Activated T-helper 2 cell treated with anti-CD3 and anti-CD28 coated beads, Interferon-gamma antibody, Interleukin-2, Interleukin-4, amounts not matched to agents 10 μg/mL and 5 μg/mL and 100 μg/mL, durations not matched to agents 14 hours and 24 hours and 36 hours (primary cell): ENCODE results near the gene TRAPPC12. TPM values are rescaled to one million over a fixed set of nuclear protein-coding genes. Genes with fewer than 3 reads are reported as not detected.
"Not testable (repeated sequence)": the region's sequence is repeated elsewhere in the genome, so short reads cannot be mapped to it uniquely, and the experiment has no call there.

Experiments used
- DNase-seq: peaks from one replicate; pipeline ENCODE4 v3.0.0; 2021; ENCODE audit warnings: low spot score
- H3K27ac Mint-ChIP-seq: one replicate; pipeline ENCODE4 v1.8.0; 2021; ENCODE audit warnings: mixed read lengths
- H3K27me3 Mint-ChIP-seq: one replicate; pipeline ENCODE4 v1.8.0; 2021; ENCODE audit warnings: low read depth, mixed read lengths
- H3K36me3 Mint-ChIP-seq: one replicate; pipeline ENCODE4 v1.8.0; 2021; ENCODE audit warnings: low read depth, mixed read lengths
- H3K4me1 Mint-ChIP-seq: one replicate; pipeline ENCODE4 v1.8.0; 2021; ENCODE audit warnings: low read depth, mixed read lengths
- H3K4me3 Mint-ChIP-seq: one replicate; pipeline ENCODE4 v1.8.0; 2021; ENCODE audit warnings: low read depth, mild to moderate bottlenecking, moderate library complexity, mixed read lengths
- H3K9me3 Mint-ChIP-seq: one replicate; pipeline ENCODE4 v1.8.0; 2021; ENCODE audit warnings: mixed read lengths
- intact Hi-C: fragments of 100-400 bp; cut with micrococcal nuclease; formaldehyde crosslinking; loops from one replicate; pipeline ENCODE4 v1.15.1; 2023
- total RNA-seq: library from RNA; stranded (reverse); gene quantifications from 2 replicates; pipeline ENCODE4 v1.2.3, GENCODE V29; 2022

TRAPPC12 gene
- total RNA-seq, 1 donor from 2014 or later: 84.6 TPM

GRCh38 chr2:3487028-3487425 is 107.5 kb downstream of the TRAPPC12 start:
- H3K36me3 Mint-ChIP-seq: no peaks in the 10 kb centered on the region
- no peaks in the 10 kb centered on the region for H3K4me1 Mint-ChIP-seq
- intact Hi-C loops: no loop called here
- no peak overlapping the region for H3K4me3 Mint-ChIP-seq
- H3K27me3 Mint-ChIP-seq: no peaks in the 10 kb centered on the region
- DNase-seq: no peak
- H3K27ac Mint-ChIP-seq: no peak overlapping the region
- no peaks in the 10 kb centered on the region for H3K9me3 Mint-ChIP-seq

- no peak for DNase-seq
- no peaks in the 10 kb centered on the region for H3K36me3 Mint-ChIP-seq
- no peaks in the 10 kb centered on the region for H3K4me1 Mint-ChIP-seq
- H3K4me3 Mint-ChIP-seq: no peak overlapping the region
- no peaks in the 10 kb centered on the region for H3K27me3 Mint-ChIP-seq
- intact Hi-C loops: no loop called here
- H3K9me3 Mint-ChIP-seq: no peaks in the 10 kb centered on the region
- H3K27ac Mint-ChIP-seq: no peak overlapping the region
These were observed 107.9 kb downstream of the TRAPPC12 start for GRCh38 chr2:3487432-3487831.

- intact Hi-C loops: no loop called here
- Mint-ChIP-seq H3K36me3 (no peaks in the 10 kb centered on the region), H3K27me3 (no peaks in the 10 kb centered on the region), H3K4me3 (no peak overlapping the region), H3K4me1 (no peaks in the 10 kb centered on the region), H3K27ac (no peak overlapping the region), H3K9me3 (no peaks in the 10 kb centered on the region)
- no peak for DNase-seq
These were observed 108.6 kb downstream of the TRAPPC12 start for GRCh38 chr2:3488061-3488531.

- H3K9me3 Mint-ChIP-seq: no peaks in the 10 kb centered on the region
- intact Hi-C loops: no loop called here
- no peak overlapping the region for H3K4me3 Mint-ChIP-seq
- no peak overlapping the region for H3K27ac Mint-ChIP-seq
- DNase-seq: no peak
- no peaks in the 10 kb centered on the region for H3K27me3 Mint-ChIP-seq
- H3K36me3 Mint-ChIP-seq: no peaks in the 10 kb centered on the region
- no peaks in the 10 kb centered on the region for H3K4me1 Mint-ChIP-seq
These were observed 109.6 kb downstream of the TRAPPC12 start for GRCh38 chr2:3488855-3489763.

GRCh38 chr2:3489764-3490115 is 110.2 kb downstream of the TRAPPC12 start:
- Mint-ChIP-seq H3K4me1 (no peaks in the 10 kb centered on the region), H3K27ac (no peak overlapping the region), H3K4me3 (no peak overlapping the region), H3K9me3 (no peaks in the 10 kb centered on the region), H3K27me3 (no peaks in the 10 kb centered on the region), H3K36me3 (no peaks in the 10 kb centered on the region)
- intact Hi-C loops: no loop called here
- DNase-seq: no peak

DNA sequence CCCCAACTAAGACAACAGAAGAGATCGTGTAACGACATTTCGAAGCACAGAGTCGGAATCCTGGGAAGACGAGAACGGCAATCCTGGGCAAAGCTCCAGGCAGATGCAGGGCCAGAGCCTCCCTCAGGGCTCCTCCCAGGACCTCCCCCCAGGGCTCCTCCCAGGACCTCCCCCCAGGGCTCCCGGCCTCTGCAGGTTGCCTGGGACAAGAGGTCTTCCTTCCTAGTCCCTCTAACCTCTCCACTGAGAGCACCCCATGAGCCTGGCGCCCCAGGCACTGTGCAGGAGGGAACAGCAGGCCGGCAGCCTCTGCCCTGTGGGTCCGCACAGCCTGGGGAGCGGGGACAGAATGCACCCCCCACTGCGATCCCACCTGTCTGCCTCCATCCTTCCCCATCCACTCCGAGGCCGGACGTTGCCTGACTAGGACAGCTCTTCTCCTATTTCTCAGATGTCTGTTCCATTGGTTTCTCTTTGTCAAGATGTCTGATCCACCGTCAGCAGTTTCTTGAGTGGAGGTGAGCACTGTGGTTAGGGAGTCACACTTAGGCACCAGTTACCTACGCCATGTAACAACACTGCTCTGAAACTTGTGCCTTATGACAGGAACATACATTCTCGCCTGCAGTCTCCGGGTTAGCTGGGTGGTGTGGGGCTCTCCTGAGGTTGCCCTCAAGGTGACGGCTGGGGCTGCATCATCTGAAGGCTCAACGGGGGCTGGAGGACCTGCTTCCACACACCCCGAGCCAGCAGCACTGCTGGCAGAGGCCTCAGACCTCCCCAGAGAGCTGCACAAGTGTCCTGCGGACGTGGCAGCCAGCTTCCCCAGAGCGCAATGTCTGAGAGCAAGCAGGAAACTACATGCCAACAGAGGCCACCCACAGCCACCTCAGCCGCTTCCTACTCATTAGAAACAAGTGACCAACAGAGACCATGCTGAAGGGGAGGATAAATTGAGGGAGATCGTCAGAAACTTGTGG is 111.0 kb downstream of the TRAPPC12 start:
- no peaks in the 10 kb centered on the region for H3K4me1 Mint-ChIP-seq
- DNase-seq: no peak
- no peak overlapping the region for H3K27ac Mint-ChIP-seq
- no peaks in the 10 kb centered on the region for H3K27me3 Mint-ChIP-seq
- H3K4me3 Mint-ChIP-seq: no peak overlapping the region
- intact Hi-C loops: no loop called here
- no peaks in the 10 kb centered on the region for H3K36me3 Mint-ChIP-seq
- no peaks in the 10 kb centered on the region for H3K9me3 Mint-ChIP-seq

DNA sequence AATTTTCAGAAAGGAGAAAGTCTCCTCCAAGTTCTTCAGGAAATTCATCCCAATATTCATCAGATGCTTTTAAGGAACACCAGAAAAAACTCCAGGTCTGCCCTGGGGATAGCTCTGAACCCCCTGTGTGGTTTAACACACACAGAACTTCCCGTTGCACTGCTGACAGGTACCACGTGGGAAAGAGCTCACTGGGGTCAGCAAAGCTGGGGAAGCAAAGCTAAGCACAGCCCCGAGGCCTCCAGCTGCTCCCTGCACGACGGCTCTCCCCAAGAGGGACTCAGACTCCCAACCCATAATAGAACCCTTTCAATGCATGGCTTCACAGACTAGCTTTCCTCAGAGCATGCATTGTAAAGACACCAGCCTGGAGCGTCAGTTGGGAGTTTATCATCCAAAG is 111.8 kb downstream of the TRAPPC12 start:
- H3K9me3 Mint-ChIP-seq: no peaks in the 10 kb centered on the region
- intact Hi-C loops: no loop called here
- peaks cover 3% of the 10 kb centered on the region for H3K36me3 Mint-ChIP-seq
- no peak for DNase-seq
- no peak overlapping the region for H3K27ac Mint-ChIP-seq
- no peaks in the 10 kb centered on the region for H3K4me1 Mint-ChIP-seq
- H3K27me3 Mint-ChIP-seq: no peaks in the 10 kb centered on the region
- H3K4me3 Mint-ChIP-seq: no peak overlapping the region

DNA sequence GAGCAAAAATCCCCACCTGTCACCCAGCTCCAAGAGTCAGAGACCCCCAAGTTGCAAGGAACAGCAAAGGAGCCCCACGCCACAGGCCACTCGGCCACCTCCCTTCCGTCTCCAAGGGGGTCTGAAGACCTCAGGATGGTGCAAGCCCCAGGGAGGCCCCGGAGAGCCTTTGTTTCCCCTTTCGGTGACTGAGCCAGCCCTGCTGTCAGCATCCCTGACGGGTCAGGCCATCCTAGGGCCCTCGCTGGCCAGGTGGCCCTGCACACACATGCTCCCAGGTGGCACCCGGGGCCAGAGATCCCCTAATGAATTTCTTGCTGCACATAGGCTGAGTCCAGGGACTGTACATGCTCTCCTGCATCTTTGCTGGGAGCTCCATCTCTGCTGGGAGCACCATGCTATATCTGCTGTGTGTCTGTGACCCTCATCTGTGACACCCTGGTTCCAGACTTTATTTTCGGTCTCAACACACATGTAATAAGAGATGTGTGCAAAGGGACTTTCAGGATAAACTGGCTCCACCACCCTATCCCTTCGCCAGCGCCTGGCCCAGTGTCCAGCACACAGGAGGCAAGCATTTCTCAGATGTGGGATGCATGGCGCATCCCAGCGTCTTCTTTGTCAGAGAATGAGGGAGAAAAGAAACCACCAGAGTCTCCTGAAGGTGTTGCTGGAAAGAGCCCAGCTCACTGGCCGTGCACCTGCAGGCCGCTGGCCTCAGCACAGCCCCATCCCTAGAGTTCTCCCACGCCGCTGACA is 112.4 kb downstream of the TRAPPC12 start:
- intact Hi-C loops: no loop called here

GRCh38 chr2:3492475-3492787 is 112.9 kb downstream of the TRAPPC12 start:
- H3K4me3 Mint-ChIP-seq, intact Hi-C loops, H3K36me3 Mint-ChIP-seq, DNase-seq, H3K27me3 Mint-ChIP-seq, H3K4me1 Mint-ChIP-seq, H3K27ac Mint-ChIP-seq, H3K9me3 Mint-ChIP-seq: not testable (repeated sequence)

More for the DNA sequence above, 112.4 kb downstream of the TRAPPC12 start:
- H3K27ac Mint-ChIP-seq: no peak overlapping the region
- H3K4me3 Mint-ChIP-seq: no peak overlapping the region
- H3K36me3 Mint-ChIP-seq: peaks cover 3% of the 10 kb centered on the region
- H3K27me3 Mint-ChIP-seq: no peaks in the 10 kb centered on the region
- no peak for DNase-seq
- H3K9me3 Mint-ChIP-seq: no peaks in the 10 kb centered on the region
- no peaks in the 10 kb centered on the region for H3K4me1 Mint-ChIP-seq

DNA sequence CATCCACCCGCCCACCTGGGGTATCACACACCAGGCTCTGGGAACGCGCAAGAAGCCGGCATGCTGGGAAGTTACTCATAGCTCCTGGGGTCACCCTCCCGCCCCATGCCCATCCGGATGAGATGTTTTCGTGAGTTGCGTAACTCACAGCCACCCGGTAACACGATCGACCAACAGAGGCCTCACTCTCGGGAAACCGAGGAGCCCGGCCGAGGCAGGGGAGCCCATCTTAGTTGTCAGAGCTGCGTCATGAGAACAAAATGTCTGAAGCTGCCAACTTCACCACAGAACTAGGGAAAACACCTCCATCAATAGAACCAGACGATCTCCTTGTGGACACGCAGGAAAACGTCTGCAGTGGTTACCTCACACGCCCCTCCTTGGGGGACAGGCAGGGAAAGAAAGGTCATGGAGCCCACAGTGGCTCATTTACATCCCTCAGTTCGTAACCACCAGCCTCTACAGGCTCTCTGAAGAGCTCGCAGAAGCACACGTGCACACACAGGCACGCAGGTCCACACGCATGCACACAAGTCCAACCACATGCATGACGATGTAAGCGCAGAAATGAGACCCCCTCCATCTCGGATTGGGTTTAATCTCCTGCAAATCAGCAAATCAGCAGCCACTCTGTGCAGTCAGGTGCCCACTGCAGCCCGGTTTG is 113.6 kb downstream of the TRAPPC12 start:
- no peaks in the 10 kb centered on the region for H3K27me3 Mint-ChIP-seq
- H3K27ac Mint-ChIP-seq: no peak overlapping the region
- no peaks in the 10 kb centered on the region for H3K4me1 Mint-ChIP-seq
- intact Hi-C loops: no loop called here
- no peak for DNase-seq
- no peaks in the 10 kb centered on the region for H3K9me3 Mint-ChIP-seq
- no peak overlapping the region for H3K4me3 Mint-ChIP-seq
- H3K36me3 Mint-ChIP-seq: peaks cover 3% of the 10 kb centered on the region

- Mint-ChIP-seq H3K9me3 (no peaks in the 10 kb centered on the region), H3K4me3 (no peak overlapping the region), H3K4me1 (no peaks in the 10 kb centered on the region), H3K27me3 (no peaks in the 10 kb centered on the region), H3K36me3 (peaks cover 7% of the 10 kb centered on the region), H3K27ac (no peak overlapping the region)
- intact Hi-C loops: no loop called here
- no peak for DNase-seq
These were observed 114.1 kb downstream of the TRAPPC12 start for GRCh38 chr2:3493615-3494007.

GRCh38 chr2:3494984-3495666 is 115.6 kb downstream of the TRAPPC12 start:
- Mint-ChIP-seq H3K4me1 (no peaks in the 10 kb centered on the region), H3K4me3 (no peak overlapping the region), H3K27ac (no peak overlapping the region), H3K36me3 (peaks cover 17% of the 10 kb centered on the region), H3K27me3 (no peaks in the 10 kb centered on the region), H3K9me3 (no peaks in the 10 kb centered on the region)
- no peak for DNase-seq
- intact Hi-C loops: no loop called here
